ENCODE data around the gene OPTC. TPM values are rescaled to one million over a fixed set of nuclear protein-coding genes. Genes with fewer than 3 reads are reported as not detected.

Gene OPTC
- total and polyA plus RNA-seq, 9 of the 15 experiments (the other 6 are each of a cell fraction or from before 2014, with no cell fraction given): not detected

DNA sequence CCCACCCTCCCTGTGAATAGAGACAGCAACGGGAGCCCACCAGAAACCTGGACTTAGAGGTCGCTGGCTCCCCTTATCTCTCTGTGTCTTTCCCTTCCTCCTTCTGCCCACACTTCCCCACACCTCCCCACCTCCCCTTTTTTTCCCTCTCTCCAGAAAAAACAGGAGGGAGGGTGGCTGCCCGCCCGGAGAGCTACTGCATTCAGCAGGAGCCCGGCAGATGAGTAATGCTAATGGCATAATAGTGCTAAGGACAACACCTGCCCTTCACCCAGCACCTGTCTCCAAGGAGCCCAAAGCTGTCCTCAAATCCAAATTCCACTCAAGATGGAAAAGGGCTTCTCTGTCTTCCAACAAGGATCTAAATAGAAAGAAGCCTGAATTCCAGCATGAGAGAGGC, 29.7 kb upstream of the OPTC start (continued):
- TF ChIP-seq, protein P1, sequence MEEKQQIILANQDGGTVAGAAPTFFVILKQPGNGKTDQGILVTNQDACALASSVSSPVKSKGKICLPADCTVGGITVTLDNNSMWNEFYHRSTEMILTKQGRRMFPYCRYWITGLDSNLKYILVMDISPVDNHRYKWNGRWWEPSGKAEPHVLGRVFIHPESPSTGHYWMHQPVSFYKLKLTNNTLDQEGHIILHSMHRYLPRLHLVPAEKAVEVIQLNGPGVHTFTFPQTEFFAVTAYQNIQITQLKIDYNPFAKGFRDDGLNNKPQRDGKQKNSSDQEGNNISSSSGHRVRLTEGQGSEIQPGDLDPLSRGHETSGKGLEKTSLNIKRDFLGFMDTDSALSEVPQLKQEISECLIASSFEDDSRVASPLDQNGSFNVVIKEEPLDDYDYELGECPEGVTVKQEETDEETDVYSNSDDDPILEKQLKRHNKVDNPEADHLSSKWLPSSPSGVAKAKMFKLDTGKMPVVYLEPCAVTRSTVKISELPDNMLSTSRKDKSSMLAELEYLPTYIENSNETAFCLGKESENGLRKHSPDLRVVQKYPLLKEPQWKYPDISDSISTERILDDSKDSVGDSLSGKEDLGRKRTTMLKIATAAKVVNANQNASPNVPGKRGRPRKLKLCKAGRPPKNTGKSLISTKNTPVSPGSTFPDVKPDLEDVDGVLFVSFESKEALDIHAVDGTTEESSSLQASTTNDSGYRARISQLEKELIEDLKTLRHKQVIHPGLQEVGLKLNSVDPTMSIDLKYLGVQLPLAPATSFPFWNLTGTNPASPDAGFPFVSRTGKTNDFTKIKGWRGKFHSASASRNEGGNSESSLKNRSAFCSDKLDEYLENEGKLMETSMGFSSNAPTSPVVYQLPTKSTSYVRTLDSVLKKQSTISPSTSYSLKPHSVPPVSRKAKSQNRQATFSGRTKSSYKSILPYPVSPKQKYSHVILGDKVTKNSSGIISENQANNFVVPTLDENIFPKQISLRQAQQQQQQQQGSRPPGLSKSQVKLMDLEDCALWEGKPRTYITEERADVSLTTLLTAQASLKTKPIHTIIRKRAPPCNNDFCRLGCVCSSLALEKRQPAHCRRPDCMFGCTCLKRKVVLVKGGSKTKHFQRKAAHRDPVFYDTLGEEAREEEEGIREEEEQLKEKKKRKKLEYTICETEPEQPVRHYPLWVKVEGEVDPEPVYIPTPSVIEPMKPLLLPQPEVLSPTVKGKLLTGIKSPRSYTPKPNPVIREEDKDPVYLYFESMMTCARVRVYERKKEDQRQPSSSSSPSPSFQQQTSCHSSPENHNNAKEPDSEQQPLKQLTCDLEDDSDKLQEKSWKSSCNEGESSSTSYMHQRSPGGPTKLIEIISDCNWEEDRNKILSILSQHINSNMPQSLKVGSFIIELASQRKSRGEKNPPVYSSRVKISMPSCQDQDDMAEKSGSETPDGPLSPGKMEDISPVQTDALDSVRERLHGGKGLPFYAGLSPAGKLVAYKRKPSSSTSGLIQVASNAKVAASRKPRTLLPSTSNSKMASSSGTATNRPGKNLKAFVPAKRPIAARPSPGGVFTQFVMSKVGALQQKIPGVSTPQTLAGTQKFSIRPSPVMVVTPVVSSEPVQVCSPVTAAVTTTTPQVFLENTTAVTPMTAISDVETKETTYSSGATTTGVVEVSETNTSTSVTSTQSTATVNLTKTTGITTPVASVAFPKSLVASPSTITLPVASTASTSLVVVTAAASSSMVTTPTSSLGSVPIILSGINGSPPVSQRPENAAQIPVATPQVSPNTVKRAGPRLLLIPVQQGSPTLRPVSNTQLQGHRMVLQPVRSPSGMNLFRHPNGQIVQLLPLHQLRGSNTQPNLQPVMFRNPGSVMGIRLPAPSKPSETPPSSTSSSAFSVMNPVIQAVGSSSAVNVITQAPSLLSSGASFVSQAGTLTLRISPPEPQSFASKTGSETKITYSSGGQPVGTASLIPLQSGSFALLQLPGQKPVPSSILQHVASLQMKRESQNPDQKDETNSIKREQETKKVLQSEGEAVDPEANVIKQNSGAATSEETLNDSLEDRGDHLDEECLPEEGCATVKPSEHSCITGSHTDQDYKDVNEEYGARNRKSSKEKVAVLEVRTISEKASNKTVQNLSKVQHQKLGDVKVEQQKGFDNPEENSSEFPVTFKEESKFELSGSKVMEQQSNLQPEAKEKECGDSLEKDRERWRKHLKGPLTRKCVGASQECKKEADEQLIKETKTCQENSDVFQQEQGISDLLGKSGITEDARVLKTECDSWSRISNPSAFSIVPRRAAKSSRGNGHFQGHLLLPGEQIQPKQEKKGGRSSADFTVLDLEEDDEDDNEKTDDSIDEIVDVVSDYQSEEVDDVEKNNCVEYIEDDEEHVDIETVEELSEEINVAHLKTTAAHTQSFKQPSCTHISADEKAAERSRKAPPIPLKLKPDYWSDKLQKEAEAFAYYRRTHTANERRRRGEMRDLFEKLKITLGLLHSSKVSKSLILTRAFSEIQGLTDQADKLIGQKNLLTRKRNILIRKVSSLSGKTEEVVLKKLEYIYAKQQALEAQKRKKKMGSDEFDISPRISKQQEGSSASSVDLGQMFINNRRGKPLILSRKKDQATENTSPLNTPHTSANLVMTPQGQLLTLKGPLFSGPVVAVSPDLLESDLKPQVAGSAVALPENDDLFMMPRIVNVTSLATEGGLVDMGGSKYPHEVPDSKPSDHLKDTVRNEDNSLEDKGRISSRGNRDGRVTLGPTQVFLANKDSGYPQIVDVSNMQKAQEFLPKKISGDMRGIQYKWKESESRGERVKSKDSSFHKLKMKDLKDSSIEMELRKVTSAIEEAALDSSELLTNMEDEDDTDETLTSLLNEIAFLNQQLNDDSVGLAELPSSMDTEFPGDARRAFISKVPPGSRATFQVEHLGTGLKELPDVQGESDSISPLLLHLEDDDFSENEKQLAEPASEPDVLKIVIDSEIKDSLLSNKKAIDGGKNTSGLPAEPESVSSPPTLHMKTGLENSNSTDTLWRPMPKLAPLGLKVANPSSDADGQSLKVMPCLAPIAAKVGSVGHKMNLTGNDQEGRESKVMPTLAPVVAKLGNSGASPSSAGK (IDR thresholded peaks at IDR 0.05): no peak
- TF ChIP-seq ZNF584 (CRISPR knock-in tag; IDR thresholded peaks at IDR 0.05; ENCODE audit: low read depth) (no peak), CTBP1 (IDR thresholded peaks at IDR 0.05; ENCODE audit: borderline replicate concordance) (no peak), MYBL2 (IDR thresholded peaks at IDR 0.05; ENCODE audit: low read depth) (no peak), MYBL2 (CRISPR knock-in tag; IDR thresholded peaks at IDR 0.05; ENCODE audit: borderline replicate concordance) (no peak), ZNF143 (CRISPR knock-in tag; IDR thresholded peaks at IDR 0.05) (no peak), DIDO1 (tag; IDR thresholded peaks at IDR 0.05; ENCODE audit: low read depth) (no peak), ZNF354B (CRISPR knock-in tag; IDR thresholded peaks at IDR 0.05) (no peak)
- TF ChIP-seq, protein P2, sequence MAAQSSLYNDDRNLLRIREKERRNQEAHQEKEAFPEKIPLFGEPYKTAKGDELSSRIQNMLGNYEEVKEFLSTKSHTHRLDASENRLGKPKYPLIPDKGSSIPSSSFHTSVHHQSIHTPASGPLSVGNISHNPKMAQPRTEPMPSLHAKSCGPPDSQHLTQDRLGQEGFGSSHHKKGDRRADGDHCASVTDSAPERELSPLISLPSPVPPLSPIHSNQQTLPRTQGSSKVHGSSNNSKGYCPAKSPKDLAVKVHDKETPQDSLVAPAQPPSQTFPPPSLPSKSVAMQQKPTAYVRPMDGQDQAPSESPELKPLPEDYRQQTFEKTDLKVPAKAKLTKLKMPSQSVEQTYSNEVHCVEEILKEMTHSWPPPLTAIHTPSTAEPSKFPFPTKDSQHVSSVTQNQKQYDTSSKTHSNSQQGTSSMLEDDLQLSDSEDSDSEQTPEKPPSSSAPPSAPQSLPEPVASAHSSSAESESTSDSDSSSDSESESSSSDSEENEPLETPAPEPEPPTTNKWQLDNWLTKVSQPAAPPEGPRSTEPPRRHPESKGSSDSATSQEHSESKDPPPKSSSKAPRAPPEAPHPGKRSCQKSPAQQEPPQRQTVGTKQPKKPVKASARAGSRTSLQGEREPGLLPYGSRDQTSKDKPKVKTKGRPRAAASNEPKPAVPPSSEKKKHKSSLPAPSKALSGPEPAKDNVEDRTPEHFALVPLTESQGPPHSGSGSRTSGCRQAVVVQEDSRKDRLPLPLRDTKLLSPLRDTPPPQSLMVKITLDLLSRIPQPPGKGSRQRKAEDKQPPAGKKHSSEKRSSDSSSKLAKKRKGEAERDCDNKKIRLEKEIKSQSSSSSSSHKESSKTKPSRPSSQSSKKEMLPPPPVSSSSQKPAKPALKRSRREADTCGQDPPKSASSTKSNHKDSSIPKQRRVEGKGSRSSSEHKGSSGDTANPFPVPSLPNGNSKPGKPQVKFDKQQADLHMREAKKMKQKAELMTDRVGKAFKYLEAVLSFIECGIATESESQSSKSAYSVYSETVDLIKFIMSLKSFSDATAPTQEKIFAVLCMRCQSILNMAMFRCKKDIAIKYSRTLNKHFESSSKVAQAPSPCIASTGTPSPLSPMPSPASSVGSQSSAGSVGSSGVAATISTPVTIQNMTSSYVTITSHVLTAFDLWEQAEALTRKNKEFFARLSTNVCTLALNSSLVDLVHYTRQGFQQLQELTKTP (IDR thresholded peaks at IDR 0.05; ENCODE audit: low read depth in 1 of 2, partially characterized antibody in 2 of 2): no peak

Measured in K562 (cell line).